Loucy (cell line): Measurements from ENCODE around the gene BTRC.

Source experiments
- CTCF ChIP-seq: fragments of 200-600 bp; sonication (generic); conservative IDR thresholded peaks from 2 replicates; pipeline ENCODE4 v1.5.1; 2014; ENCODE audit warnings: mild to moderate bottlenecking, antibody characterized with exemption, low read length
- EZH2phosphoT487 ChIP-seq: fragments of 200-600 bp; IDR thresholded peaks from 2 replicates; pipeline ENCODE4 v1.6.1; 2018; ENCODE audit warnings: antibody characterized with exemption, mild to moderate bottlenecking, moderate library complexity, borderline replicate concordance

GRCh38 chr10:101402711-101403110 is 48.7 kb downstream of the BTRC start:
- TF ChIP-seq CTCF (no peak), EZH2phosphoT487 (no peak)
